Hepatocyte (in vitro differentiated cells): ENCODE results near the gene TMCO4. TPM values are rescaled to one million over a fixed set of nuclear protein-coding genes. Genes with fewer than 3 reads are reported as not detected.

ENCODE experiments used
- DNase-seq: peaks from one replicate; pipeline ENCODE4 v3.0.0-alpha.2; 2016; ENCODE audit warnings: low spot score
- H2AFZ ChIP-seq: fragments of 200-600 bp; sonication (generic); 2 replicates; pipeline ENCODE4 v1.6.0; 2016; ENCODE audit warnings: antibody characterized with exemption, mild to moderate bottlenecking
- H3K27ac ChIP-seq: fragments of 200-600 bp; sonication (generic); 2 replicates; pipeline ENCODE4 v1.5.1; 2016; ENCODE audit warnings: mild to moderate bottlenecking
- H3K27me3 ChIP-seq: fragments of 200-600 bp; sonication (generic); 2 replicates; pipeline ENCODE4 v1.6.1; 2016
- H3K36me3 ChIP-seq: fragments of 200-600 bp; sonication (generic); replicated peaks from 2 replicates; pipeline ENCODE4 v1.5.1; 2016; ENCODE audit warnings: low read depth; ENCODE audit not compliant: insufficient read depth
- H3K4me1 ChIP-seq: fragments of 200-600 bp; sonication (generic); 2 replicates; pipeline ENCODE4 v1.5.1; 2016; ENCODE audit warnings: mild to moderate bottlenecking, moderate library complexity; ENCODE audit not compliant: insufficient read depth
- H3K4me2 ChIP-seq: fragments of 200-600 bp; sonication (generic); 2 replicates; pipeline ENCODE4 v1.6.0; 2016
- H3K4me3 ChIP-seq: fragments of 200-600 bp; sonication (generic); 2 replicates; pipeline ENCODE4 v1.5.1; 2016; ENCODE audit warnings: mild to moderate bottlenecking
- H3K79me2 ChIP-seq: fragments of 200-600 bp; sonication (generic); 2 replicates; pipeline ENCODE4 v1.6.0; 2017; ENCODE audit warnings: mild to moderate bottlenecking
- H3K9me2 ChIP-seq: fragments of 200-600 bp; sonication (generic); replicated peaks from 2 replicates; pipeline ENCODE4 v1.6.0; 2017; ENCODE audit warnings: mild to moderate bottlenecking; ENCODE audit not compliant: insufficient read depth
- H3K9me3 ChIP-seq: fragments of 200-600 bp; sonication (generic); 2 replicates; pipeline ENCODE4 v1.5.1; 2016; ENCODE audit warnings: low read depth, mild to moderate bottlenecking
- H4K20me1 ChIP-seq: fragments of 200-600 bp; sonication (generic); 2 replicates; pipeline ENCODE4 v1.6.0; 2016; ENCODE audit warnings: mild to moderate bottlenecking; ENCODE audit not compliant: insufficient read depth, poor library complexity, severe bottlenecking
- CTCF ChIP-seq: fragments of 200-600 bp; sonication (generic); IDR thresholded peaks from 2 replicates; pipeline ENCODE4 v1.5.1; 2016; ENCODE audit warnings: antibody characterized with exemption, mild to moderate bottlenecking; ENCODE audit not compliant: poor library complexity
- EZH2 ChIP-seq: fragments of 200-600 bp; sonication (generic); IDR thresholded peaks from 2 replicates; pipeline ENCODE4 v1.6.1; 2016; ENCODE audit warnings: antibody characterized with exemption, mild to moderate bottlenecking, borderline replicate concordance
- EZH2phosphoT487 ChIP-seq: fragments of 200-600 bp; sonication (generic); IDR thresholded peaks from one replicate; pipeline ENCODE4 v1.6.1; 2018; ENCODE audit warnings: antibody characterized with exemption, mild to moderate bottlenecking, low read depth, moderate library complexity; ENCODE audit not compliant: unreplicated experiment, severe bottlenecking
- WGBS: methylation state at CpG from one replicate; pipeline ENCODE4 v1.1.6; 2016; ENCODE audit warnings: low lambda C conversion rate; ENCODE audit errors: missing lambda C conversion rate; 5-methylcytosine and 5-hydroxymethylcytosine counted together
- polyA plus RNA-seq: library from polyadenylated mRNA; unstranded; fragments of >200 nt; fragmentation: Nextera tagmentation; extraction: Ambion mirVana; gene quantifications from 2 replicates; pipeline ENCODE4 v1.2.1, GENCODE V29; 2016
- total RNA-seq: library from RNA; depleted of rRNA; stranded (reverse); fragments of >200 nt; gene quantifications from 2 replicates; pipeline ENCODE4 v1.2.3, GENCODE V29; 2014

Gene TMCO4
- total and polyA plus RNA-seq, 2 experiments from 2014 or later, result 8.7 to 13.0 TPM

- H2AFZ ChIP-seq, result no peak overlapping the region
- no peaks in the 10 kb centered on the region for H3K36me3 ChIP-seq
- no peaks in the 10 kb centered on the region for H3K79me2 ChIP-seq
- 71% methylated on average over 5 of the region's 5 CpGs for WGBS
- peak; percentile 32 for DNase-seq
- no peaks in the 10 kb centered on the region for H3K27me3 ChIP-seq
- no peaks in the 10 kb centered on the region for H3K9me3 ChIP-seq
- no peak overlapping the region for H3K4me2 ChIP-seq
- TF ChIP-seq CTCF (peak; percentile 33), EZH2phosphoT487 (no peak)
- H3K27ac ChIP-seq, result no peak overlapping the region
- H3K4me1 ChIP-seq, result peaks cover 15% of the 10 kb centered on the region
- no peak overlapping the region for H3K4me3 ChIP-seq
- no peaks in the 10 kb centered on the region for H3K9me2 ChIP-seq
- H4K20me1 ChIP-seq, result no peaks in the 10 kb centered on the region
Measured at GRCh38 chr1:19811206-19811851, 11.6 kb upstream of the TMCO4 start.

GRCh38 chr1:19809044-19809750 lies 9.5 kb upstream of the TMCO4 start:
- Histone ChIP-seq H3K4me3 (no peak overlapping the region), H3K27me3 (no peaks in the 10 kb centered on the region), H3K4me2 (no peak overlapping the region), H3K27ac (no peak overlapping the region), H3K9me3 (no peaks in the 10 kb centered on the region), H3K9me2 (no peaks in the 10 kb centered on the region), H3K4me1 (peaks cover 7% of the 10 kb centered on the region), H4K20me1 (no peaks in the 10 kb centered on the region), H2AFZ (no peak overlapping the region), H3K36me3 (no peaks in the 10 kb centered on the region), H3K79me2 (no peaks in the 10 kb centered on the region)
- no peak for DNase-seq
- 91% methylated on average over 13 of the region's 13 CpGs for WGBS
- TF ChIP-seq EZH2, result no peak
- no peak for TF ChIP-seq EZH2phosphoT487
- TF ChIP-seq CTCF, result no peak

GRCh38 chr1:19808351-19808750 lies 8.6 kb upstream of the TMCO4 start:
- TF ChIP-seq EZH2phosphoT487 (no peak), EZH2 (no peak), CTCF (no peak)
- no peak for DNase-seq
- Histone ChIP-seq H3K79me2 (no peaks in the 10 kb centered on the region), H3K9me2 (no peaks in the 10 kb centered on the region), H3K4me3 (no peak overlapping the region), H3K4me2 (no peak overlapping the region), H3K4me1 (peaks cover 7% of the 10 kb centered on the region), H3K27me3 (no peaks in the 10 kb centered on the region), H2AFZ (no peak overlapping the region), H3K9me3 (no peaks in the 10 kb centered on the region), H3K27ac (no peak overlapping the region), H4K20me1 (no peaks in the 10 kb centered on the region), H3K36me3 (no peaks in the 10 kb centered on the region)
- 88% methylated on average over 7 of the region's 7 CpGs for WGBS
